ENCODE measurements around the gene MAPK7. TPM values are rescaled to one million over a fixed set of nuclear protein-coding genes. Genes with fewer than 3 reads are reported as not detected.

MAPK7 gene
- total RNA-seq, 1 donor from 2014 or later, result 44.3 TPM

GRCh38 chr17:19341211-19341631, 37.1 kb upstream of the MAPK7 start:
- Mint-ChIP-seq H3K27me3 (no peaks in the 10 kb centered on the region), H3K4me3 (peak overlapping the region; percentile 30), H3K9me3 (no peaks in the 10 kb centered on the region), H3K36me3 (peaks cover 4% of the 10 kb centered on the region), H3K27ac (peak overlapping the region; percentile 55), H3K4me1 (ENCODE audit: unreplicated experiment) (peaks cover 39% of the 10 kb centered on the region)
- no peak for TF ChIP-seq CTCF (conservative IDR thresholded peaks at IDR 0.05)
- no peak for DNase-seq (ENCODE audit: extremely low spot score, unreplicated experiment)

DNA sequence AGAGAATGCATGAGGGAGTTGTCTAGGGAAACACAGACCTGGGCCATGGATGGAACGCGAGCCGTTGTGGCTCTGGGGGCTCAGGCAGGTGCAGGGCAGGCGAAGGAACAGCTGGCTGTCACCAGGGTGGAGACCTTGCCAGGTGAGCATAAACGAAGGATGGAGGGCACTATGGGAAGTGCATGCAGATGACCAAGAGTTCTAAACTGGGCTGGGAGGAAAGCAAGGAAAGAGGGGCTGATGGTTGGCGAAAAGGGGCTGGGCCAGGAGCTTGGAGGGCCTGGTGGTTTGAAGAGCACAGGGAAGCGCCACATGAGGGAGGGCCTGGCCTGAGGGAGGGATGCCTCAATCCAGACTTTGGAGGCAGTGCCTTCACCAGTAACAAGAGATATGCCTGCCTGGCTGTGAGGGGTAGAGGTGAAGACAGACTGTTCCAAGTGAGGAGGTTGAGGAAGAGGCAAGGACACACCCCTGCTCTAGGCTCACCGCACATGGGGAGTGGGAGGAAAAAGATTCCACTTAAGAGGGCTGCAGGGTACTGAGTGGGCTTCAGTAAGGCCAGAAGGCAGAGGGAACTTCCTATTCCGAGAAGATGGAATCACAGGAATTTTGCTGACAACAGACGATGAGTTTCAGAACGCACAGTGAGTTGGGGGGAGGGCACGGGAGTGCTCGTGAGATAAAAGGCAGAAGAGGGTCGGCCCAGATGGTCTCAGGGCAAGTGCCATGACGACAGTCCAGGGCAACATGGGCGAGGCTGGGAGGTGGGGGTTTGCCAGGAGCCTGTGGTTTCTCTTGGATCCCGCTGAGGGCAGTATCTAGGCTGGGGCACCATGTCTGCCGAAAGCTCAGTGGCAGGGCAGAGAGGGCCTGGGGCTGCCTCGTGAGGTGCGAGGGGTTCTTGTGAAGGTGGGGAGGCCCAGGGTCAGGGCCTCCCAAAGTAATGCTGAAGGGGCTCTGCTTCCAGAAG, 36.4 kb upstream of the MAPK7 start:
- Mint-ChIP-seq H3K4me1 (ENCODE audit: unreplicated experiment) (peaks cover 44% of the 10 kb centered on the region), H3K4me3 (no peak overlapping the region), H3K36me3 (peaks cover 8% of the 10 kb centered on the region), H3K27me3 (no peaks in the 10 kb centered on the region), H3K9me3 (no peaks in the 10 kb centered on the region), H3K27ac (peak overlapping the region; percentile 55)
- no peak for TF ChIP-seq CTCF (conservative IDR thresholded peaks at IDR 0.05)
- no peak for DNase-seq (ENCODE audit: extremely low spot score, unreplicated experiment)

DNA sequence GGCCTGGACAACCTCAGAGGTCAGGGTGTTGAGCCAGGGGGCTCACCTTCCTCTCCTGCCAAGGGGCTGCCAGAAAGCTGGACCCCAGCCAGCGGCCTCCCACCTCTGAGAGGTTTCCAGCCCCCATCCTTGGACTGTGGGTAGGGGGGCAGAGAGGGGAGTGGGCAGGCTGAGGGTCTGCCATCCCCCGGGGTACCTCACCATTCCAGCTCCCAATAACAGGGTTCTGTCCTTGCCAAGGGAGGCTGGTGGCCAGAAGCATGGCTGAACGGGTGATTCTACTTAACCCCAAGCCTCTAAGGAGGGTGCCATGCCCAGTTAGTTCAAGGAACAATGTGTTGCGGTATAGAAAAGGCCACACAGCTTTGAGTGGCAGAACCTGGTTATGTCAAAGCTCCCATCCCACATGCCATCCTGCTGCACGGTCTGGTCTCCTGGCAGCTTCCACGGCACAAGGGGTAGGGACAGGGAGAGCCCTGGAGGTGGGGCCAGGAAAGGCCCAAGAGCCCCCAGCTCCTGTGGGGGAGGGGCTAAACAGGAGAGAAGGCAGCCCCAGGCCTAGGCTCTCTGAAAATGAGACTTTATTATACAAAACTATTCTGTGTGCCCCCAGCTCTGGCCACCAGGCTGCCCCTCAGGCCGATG, 35.6 kb upstream of the MAPK7 start:
- H3K27me3 Mint-ChIP-seq, result no peaks in the 10 kb centered on the region
- TF ChIP-seq CTCF (conservative IDR thresholded peaks at IDR 0.05), result no peak
- no peak for DNase-seq (ENCODE audit: extremely low spot score, unreplicated experiment)

DNA sequence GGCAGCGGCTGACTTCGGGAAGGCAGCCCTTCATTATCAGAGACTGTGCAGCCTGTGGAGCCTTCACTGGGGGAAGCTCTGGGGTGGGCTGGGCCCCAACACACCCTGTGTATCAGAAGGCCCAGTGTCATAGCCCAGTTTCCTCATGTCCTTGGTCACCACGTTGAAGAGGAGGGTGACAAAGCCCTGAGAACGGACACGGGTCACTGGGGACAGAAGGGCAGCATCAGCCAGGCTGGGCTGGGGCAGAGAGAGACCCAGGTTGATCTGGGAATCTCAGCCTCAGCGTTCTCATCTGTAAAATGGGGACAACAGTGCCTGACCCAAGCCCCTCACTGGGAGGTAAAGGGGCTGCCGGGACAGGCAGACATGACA, 35.1 kb upstream of the MAPK7 start:
- Mint-ChIP-seq H3K4me3 (no peak overlapping the region), H3K9me3 (no peaks in the 10 kb centered on the region), H3K27ac (no peak overlapping the region), H3K36me3 (peaks cover 8% of the 10 kb centered on the region), H3K27me3 (no peaks in the 10 kb centered on the region), H3K4me1 (ENCODE audit: unreplicated experiment) (peaks cover 39% of the 10 kb centered on the region)
- no peak for TF ChIP-seq CTCF (conservative IDR thresholded peaks at IDR 0.05)
- DNase-seq (ENCODE audit: extremely low spot score, unreplicated experiment), result no peak

More for the DNA sequence above, 35.6 kb upstream of the MAPK7 start:
- Mint-ChIP-seq H3K9me3 (no peaks in the 10 kb centered on the region), H3K4me1 (ENCODE audit: unreplicated experiment) (peaks cover 40% of the 10 kb centered on the region), H3K27ac (no peak overlapping the region), H3K36me3 (peaks cover 8% of the 10 kb centered on the region), H3K4me3 (no peak overlapping the region)

GRCh38 chr17:19343671-19344151, 34.6 kb upstream of the MAPK7 start:
- peaks cover 34% of the 10 kb centered on the region for H3K4me1 Mint-ChIP-seq (ENCODE audit: unreplicated experiment)
- no peaks in the 10 kb centered on the region for H3K27me3 Mint-ChIP-seq
- no peaks in the 10 kb centered on the region for H3K9me3 Mint-ChIP-seq
- H3K36me3 Mint-ChIP-seq, result peaks cover 8% of the 10 kb centered on the region
- no peak overlapping the region for H3K4me3 Mint-ChIP-seq
- H3K27ac Mint-ChIP-seq, result no peak overlapping the region
- no peak for DNase-seq (ENCODE audit: extremely low spot score, unreplicated experiment)
- TF ChIP-seq CTCF (conservative IDR thresholded peaks at IDR 0.05), result no peak

All from type B pancreatic cell (in vitro differentiated cells).